Activated CD4-positive, alpha-beta T cell treated with anti-CD3 and anti-CD28 coated beads, Interleukin-2, Interleukin-6, amounts not matched to agents 100 ng/mL and 50 ng/mL, durations not matched to agents 16 hours and 8 hours (primary cell): ENCODE data around the gene CCL4.
"Not testable (repeated sequence)": the region's sequence is repeated elsewhere in the genome, so short reads cannot be mapped to it uniquely, and the experiment has no call there.

Source experiments
- DNase-seq: peaks from one replicate; pipeline ENCODE4 v3.0.0-alpha.2; 2020

The CCL4 gene

DNA sequence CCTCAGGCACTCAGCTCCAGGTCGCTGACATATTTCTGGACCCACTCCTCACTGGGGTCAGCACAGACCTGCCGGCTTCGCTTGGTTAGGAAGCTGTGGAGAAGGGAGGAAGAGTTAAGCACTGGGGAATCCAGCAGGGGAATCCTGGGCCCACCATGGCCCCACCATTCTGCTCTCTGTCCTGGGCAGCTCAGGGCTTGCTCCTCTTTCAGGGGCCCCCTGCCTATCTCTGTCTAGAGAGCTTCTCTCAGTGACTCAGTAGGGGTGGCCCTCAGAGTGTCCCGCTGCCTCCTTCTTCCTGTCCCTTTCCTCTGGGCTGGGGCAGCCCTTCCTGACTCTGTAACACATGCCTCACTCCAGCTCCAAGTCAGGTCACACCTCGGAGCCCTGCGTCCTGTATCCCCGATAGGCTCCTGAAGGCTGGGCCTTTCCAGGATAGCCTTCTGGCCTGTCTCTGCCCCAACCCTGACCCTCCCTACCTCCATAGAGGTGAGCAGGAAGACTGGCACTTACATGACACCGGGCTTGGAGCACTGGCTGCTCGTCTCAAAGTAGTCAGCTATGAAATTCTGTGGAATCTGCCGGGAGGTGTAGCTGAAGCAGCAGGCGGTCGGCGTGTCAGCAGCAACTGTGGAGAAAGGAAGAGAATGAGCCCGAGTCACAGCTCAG lies 14.8 kb upstream of the CCL4 start:
- DNase-seq = no peak

DNA sequence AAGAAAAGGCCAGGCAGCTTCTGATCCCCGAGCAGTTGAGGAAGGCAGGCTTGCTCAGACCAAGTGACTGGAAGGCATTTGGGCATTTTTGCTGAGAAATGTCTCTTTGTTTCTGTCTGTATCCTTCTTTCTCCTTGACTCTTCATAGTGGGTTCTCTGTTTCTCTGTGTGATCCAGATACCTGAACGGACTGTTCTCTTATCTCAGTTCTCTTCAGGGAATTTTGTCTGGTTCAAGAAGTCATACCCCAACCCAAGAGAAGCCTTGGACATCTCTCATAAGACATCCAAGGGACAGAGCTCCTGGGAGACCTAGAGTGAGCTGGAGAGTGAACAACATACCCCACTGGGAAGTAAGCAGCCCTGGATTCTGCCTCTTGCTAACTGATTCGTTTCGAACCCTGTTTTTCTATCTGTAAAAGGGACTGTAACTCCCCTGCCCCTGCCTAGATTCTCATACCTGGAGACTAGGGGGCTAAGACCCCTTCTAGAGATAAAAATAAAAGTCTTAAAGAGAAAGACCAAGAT lies 14.2 kb upstream of the CCL4 start:
- DNase-seq = no peak

DNA sequence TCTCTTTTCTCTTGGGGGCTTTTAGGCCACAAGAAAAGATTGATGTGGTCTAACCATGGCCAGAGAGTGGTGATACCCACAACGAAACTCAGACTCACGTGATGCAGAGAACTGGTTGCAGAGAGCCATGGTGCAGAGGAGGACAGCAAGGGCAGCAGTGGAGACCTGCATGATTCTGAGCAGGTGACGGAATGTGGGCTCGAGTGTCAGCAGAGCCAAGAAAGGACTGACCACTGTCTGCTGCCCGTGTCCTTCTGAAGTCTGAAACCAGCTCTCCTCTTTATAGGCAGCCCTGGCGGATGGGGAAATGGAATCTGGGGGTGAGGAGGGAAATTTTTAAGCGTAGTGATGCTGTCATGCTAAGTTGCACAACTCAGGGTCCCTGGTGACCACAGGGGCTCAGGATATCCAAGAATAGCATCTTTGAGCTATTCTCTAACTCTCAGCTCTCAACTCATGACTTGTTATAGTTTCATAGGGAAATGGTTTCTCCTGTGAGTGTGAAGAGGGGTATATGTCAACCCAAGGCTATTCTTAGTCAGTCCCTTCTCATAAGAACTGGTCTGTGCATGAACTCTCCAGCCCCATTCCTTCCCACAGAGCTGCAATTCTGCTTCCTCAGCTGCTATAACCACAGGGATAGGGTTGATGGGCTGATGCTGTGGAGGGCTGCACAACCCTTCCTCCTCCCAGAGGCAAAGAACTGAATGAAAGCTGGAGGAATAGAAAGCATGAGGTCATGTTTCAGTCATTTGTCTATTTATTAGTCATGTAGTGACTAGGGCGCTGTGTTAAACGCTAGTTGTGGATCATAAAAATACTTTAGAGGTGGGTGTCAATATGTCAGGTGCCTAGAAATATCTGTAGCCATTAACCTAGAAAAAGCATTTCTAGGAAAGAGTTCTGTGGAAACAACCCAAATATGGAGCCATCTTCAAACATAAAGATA lies 13.5 kb upstream of the CCL4 start, which contains the start of gene CCL3:
Gene CCL3, minus strand, starts transcription at position 256 of the 949 bp plus-strand sequence. Its CDS starts 85 bp downstream, at position 171.
- DNase-seq = peak; percentile 89

DNA sequence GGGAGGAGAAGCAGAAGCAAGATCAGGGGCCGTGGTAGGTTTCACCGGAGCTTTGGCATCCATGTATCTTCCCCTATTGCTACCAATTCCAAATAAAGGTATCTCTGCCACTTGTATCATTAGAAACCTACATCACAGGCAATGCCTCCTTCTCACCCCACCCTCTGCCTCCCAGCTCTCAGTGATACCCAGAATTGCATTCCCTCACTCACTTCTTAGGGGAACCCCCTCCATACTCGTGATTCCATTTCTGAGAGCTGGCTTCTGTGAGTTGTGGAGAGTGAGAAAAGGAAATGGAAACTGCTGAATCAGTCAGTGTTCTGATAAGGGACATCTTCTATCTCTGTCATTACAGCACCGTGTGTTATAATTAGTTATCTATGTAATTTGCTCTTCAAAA lies 11.4 kb upstream of the CCL4 start:
- peak; percentile 86 for DNase-seq

DNA sequence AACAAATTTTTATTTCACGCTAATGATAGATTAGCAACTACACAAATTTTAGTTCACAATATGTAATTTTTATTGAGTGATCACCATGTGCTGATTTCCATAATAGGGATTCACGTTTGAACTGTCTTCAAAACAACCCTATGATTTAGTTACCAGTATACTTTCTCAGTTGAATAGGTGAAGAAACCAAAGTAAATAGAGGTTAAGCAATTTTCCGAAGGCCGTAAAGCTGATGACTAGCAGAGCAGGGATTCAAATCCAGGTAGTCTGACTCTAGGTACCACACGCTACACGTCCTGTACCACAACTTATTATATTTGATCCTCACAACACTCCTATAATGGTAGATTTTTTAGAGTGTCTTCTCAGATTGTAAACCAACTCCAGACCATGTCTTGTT lies 10.9 kb upstream of the CCL4 start:
- not testable (repeated sequence) for DNase-seq

DNA sequence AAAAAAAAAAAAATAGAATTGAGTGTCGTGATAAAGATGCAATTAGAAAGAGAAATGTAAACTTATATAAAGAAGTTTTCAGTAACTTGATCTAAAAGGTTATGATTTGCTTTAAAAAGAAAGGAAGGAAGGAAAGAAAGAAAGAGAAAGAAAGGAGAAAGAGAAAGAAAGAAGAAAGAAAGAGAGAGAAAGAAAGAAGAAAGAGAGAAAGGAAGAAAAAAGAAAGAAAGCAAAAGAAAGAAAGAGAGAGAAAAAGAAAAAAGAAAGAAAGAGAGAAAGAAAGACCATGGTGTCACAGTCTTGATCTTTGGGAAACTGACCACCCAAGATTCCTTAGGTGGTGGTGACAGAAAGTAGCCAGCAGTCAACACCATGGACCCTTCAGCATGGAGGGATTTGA lies 9.4 kb upstream of the CCL4 start:
- DNase-seq = no peak

DNA sequence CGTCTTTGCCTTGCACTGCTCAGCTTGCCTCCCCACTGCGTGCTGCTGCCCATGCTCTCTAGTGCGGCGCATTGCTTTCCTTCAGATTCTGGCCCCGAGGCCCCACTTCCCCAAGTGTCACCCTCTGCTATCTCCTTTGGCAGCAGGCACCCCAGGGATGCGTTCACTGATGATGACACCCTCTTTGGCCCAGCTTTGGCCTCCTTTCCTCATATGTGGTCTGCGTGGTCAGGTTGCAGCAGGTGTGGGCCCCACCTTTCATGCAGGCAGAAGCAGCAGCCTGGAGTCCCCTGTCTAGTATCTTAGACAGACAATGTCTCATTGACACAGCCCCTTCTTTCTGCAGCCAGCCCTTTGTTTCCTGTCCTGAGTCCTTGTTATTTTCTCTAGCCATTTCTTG lies 8.9 kb upstream of the CCL4 start:
- no peak for DNase-seq

DNA sequence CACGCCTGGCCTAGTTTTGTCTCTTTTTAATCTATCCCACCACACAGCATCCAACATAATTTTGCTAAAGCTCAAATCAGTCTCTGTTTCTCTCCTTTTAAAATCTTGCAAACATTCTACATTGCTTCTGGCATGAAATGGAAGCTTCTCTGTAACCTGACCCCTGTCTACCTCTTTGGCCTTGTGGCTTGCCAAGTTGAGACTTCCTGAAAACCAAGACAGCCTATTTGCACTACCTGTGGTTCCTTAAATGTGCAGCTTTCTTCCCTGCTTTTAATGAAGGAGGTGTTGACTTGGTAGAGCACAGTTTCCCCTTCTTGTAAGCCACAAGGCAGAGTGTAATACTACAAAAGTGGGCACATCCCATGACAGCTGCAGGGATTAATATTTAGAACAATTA lies 7.6 kb upstream of the CCL4 start:
- DNase-seq = no peak

DNA sequence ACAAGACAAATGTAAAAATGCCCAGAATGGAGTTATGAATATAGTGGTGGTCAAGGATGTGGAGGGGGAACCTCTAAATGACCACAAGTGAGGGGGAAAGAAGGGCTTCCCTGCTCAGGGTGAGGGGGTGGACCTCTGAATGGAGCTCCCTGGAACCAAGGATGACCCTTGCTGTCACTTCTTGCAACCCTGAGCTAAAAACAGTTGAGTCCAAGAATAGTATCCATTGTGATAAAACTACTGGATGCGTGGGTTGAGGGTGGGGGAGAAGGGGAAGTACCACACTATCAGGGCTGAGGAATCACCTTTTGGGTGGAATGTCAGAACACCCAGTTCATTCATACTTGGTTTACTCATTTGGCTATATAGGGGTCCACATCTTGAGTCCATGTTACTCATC lies 4.6 kb upstream of the CCL4 start:
- not testable (repeated sequence) for DNase-seq

DNA sequence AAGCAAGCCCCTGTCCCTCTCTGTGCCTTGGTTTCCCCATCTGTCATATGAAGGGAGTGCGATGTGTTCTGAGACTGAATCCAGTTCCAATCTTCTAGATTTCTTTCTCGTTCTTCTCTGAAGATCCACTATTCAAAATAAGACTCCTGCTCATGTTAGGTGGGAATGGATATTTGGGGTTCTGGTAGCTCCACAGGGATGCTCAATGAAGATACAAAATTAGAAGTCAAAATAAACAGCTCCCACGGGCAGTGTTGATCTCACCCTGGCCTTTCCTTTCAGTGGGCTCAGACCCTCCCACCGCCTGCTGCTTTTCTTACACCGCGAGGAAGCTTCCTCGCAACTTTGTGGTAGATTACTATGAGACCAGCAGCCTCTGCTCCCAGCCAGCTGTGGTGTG lies 619 bp downstream of the CCL4 start:
- DNase-seq = not testable (repeated sequence)

DNA sequence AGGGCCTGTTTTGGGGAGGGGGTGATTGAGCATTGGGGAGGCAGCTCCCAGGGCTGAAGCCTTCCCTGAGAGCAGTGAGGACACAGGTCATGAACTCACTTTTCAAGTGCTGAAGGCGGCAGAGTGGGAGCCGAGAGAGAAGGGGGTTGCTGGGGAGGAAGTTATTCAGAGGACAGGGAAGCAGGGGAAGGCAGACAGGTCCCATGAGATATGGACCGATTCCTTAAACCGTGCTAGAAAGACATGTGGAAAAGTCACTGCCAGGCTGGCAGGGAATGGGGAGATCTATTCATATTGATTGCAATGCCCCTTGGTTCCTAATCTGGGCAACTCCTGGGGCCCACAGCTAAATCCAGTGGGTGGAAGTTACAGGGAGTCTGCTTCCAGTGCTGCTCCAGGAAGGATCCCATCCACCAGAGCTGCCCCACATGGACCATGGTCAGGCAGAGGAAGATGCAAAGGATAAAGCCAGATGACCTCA lies 1.1 kb downstream of the CCL4 start:
- no peak for DNase-seq

DNA sequence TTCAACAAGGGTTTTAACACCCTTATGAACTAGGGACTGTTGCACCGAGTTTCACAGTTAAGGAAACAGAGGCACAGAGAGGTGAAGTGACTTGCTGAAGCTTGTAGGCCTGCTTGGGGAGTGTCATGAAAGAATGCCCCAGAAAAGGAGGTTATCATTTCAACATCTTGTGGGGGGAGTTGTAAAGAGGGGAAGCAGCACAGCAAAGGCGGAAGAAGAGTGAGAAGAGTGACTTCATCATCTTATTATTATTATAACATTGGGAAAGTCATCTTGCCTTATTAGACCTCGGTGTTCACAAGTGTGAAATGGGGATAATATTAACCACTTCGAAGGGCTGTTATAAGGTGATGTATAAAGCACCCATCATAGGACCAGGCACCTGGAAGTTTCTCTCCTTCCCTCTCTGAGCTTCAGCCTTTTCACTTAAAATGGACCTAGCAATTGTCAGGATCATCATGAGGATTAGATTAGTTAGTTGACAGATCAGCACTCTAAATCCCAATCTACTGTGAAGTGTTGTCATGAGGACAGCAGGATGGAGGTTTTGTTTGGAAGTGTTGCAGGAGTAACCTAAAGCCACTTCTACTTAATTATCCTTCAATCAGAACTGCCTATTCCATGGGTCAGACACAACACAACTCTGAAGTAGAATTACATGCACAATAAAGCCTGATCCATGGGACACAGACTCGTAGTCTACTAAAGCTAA lies 2.3 kb downstream of the CCL4 start:
- DNase-seq = no peak

DNA sequence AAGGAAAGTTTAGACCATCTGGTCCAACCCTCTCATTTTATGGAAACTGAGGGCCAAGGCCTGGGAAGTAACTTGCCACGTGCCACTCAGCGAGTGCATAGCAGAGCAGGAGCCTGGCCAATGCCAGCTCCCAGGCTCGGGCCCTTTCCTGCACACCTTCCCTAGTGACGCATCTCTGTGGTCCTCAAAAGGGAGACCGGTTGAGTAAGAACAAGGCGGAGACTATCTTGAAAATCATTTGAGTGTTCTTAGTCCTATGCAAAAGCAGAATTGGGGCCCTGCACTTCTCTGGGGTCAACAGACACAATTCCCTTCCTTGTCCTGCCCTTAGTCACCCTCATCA lies 2.8 kb downstream of the CCL4 start:
- no peak for DNase-seq

DNA sequence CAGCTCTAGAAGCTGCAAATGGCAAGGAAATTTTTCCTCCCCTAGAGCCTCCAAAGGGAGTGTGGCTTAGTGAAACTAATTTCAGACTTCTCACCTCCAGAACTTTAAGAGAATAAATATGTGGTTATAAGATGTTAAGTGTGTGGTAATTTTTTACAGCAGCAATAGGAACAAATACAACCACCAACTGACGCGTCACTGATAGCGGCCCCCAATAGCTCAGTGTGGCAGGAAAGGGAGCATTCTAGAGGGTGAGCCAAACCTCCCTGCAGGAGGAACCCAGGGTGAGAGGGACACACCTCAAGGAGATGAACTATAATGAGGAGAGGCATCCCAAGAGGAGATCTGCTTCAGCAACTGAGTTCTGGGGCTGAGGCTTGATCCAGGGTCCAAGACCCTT lies 4.0 kb downstream of the CCL4 start:
- no peak for DNase-seq

DNA sequence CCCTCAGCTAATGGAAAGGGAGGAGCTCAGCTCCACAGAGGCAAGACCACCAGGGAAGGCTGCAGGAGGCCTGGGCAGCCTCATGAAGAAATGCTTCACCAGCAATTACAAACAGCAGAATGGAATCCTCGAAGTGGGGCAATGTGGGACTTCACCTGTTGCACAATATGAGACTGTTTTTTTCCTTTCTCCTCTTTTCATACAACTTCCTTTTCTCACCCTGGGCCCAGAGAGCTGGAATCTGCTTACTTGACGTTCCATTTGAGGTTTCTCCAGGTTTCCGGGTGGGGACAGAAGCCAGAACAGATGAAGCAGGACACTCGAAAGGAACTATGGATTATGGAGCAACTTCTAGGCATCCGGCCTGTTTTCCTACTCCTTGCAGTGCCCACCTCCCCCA lies 4.6 kb downstream of the CCL4 start:
- DNase-seq = not testable (repeated sequence)

DNA sequence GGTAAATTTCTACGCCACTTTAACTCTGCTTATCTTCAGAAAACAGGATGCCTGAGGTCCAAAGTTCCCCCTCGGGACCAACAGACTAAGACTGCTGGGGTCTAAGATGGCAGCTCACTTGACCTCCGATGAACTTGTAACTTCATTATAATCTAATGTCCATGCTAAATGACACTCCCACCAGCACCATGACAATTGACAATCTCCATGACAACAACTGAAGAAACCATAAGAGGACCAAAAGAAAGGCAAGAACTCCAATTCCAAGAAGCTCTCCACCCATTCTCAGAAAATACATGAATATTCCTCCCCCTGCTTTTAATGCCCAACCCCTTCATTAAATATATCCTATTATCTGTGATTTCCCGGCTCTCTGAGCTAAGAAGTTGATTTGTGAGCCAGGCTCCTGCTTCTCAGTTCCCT lies 7.5 kb downstream of the CCL4 start:
- no peak for DNase-seq

DNA sequence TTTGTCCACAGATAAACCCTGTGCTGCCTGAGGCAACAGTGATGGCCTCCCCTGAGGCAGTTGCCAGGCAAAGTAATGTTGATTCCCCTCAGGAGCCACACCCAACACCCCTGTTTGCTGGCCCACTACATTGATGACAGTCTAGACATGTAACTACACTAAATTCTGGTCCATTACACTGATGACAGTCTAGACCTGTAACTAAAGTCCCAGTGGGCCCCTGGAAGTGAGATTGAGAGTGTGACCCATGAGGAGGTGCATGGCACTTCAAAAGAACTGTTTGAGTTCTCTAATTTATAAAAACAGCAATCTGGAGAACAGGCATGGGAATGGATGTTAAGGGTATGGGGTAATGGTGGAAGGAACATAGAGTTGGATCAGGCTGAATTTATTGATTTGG lies 8.9 kb downstream of the CCL4 start:
- no peak for DNase-seq

DNA sequence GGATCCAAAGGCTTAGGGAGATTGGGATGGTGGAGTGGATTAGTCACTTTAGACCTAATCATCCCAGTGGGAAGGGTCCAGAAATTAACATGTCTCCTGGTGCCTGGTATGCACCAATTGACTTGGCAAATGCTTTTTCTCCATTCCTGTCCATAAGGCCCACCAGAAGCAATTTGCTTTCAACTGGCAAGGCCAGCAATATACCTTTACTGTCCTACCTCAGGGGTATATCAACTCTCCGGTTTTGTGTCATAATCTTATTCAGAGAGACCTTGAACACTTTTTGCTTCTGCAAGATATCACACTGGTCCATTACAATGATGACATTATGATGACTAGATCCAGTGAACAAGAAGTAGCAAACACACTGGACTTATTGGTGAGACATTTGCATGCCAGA lies 9.5 kb downstream of the CCL4 start:
- not testable (repeated sequence) for DNase-seq

DNA sequence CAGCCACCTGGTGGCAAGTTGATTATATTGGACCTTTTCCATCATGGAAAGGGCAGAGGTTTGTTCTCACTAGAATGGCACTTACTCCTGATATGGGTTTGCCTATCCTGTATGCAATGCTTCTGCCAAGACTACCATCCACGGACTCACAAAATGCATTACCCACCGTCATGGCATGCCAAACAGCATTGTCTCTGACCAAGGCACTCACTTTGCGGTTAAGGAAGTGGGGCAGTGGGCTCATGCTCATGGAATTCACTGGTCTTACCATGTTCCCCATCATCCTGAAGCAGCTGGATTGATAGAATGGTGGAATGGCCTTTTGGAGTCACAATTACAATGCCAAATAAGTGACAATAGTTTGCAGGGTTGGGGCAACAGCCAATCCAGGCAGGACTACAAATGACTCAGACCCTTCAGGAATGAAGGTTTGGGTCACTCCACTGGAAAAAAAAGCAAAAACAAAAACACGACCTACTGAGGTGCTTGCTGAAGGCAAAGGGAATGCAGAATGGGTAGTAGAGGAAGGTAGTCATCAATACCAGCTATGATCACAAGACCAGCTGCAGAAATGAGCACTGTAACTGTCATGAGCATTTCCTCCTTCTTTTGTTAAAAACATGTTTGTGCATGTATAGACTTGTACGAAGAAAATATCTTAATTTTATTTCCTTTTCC lies 11.5 kb downstream of the CCL4 start:
- not testable (repeated sequence) for DNase-seq

DNA sequence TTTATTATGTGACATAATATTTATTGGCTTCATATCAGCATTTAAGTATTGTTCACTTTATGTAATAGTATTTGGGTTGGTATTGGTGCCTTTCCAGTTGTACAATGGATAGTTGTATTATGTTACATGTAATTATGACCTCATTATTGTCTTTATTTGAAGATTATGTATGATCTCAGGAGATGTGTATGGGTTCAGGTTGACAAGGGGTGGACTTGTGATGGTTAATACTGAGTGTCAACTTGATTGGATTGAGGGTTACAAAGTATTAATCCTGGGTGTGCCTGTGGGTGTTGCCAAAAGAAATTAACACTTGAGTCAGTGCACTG lies 12.0 kb downstream of the CCL4 start:
- not testable (repeated sequence) for DNase-seq

DNA sequence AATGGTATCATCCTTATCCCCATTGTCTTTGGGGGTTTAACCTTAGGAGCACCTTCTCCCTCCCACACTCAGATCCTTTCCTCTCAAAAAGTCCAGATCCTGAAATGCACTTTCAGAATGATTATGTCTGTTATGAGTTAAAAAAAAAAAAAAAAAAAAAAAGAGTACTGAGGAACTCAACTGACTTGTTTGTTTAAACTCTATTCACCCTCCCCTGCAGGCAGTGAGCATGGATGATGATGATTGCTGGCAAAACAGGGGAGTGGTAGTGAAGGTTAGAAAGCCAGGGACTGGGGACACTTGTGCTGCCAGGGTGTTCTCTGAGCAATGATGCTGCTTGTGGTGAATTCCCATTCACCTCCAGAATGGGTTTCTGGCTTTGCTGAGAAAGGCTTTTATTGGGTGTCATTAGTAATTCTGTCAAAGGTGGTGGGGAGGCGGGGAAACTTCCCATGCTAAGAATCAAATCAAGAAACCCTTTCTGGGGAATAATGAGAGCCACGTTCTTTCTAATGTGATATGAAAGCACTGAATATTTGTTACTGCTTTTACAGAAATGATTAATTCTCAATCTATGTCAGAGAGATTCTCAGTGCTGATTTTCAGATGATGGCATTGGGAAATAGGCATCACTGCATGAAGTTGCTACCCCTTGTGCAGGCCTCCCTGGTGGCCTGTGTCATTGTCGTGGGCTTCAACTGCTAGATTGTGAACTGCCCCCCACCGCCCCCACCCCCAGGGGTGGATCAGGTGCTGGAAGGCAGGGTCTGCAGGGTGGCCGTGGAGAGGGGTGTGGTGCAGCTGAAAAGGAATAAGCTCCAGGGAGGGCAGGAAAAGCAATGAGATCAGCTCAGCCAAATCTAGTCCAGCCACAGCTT lies 14.1 kb downstream of the CCL4 start:
- peak; percentile 71 for DNase-seq
